ENCODE data around the gene ORAI1. TPM values are rescaled to one million over a fixed set of nuclear protein-coding genes. Genes with fewer than 3 reads are reported as not detected.

The ORAI1 gene
- total RNA-seq: 4.1 and 4.6 TPM in 2 replicates

DNA sequence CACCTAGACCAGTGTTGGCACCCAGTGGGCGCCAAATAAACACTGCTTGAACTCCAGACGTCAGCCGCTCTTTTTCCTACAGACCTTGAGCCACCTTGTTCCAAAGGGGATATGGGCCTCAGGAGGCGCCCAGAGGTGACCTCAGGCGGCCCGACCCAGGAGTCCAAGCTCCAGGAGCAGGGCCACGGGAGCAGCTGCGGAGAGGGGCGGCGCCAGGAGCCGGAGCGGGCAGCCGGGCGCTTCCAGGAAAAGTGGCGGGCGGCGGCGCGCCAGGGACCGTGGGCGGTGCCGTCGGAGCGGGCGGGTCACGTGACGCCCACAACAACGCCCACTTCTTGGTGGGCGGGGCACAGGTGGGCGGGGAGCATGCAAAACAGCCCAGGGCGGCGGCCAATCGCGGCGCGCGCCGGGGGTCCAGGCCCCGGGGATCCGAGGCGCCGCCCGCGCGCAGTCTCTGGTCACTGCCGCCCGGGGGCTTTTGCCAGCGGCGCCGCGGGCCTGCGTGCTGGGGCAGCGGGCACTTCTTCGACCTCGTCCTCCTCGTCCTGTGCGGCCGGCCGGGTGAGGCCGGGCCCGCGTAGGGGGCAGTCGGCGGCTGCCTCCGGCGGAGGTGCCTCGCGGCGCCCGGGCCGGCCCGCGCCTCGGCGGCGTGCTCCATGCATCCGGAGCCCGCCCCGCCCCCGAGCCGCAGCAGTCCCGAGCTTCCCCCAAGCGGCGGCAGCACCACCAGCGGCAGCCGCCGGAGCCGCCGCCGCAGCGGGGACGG lies at the start of gene ORAI1:
Gene ORAI1 (plus strand): TSS at position 444 of the 766 bp plus-strand sequence.

DNA sequence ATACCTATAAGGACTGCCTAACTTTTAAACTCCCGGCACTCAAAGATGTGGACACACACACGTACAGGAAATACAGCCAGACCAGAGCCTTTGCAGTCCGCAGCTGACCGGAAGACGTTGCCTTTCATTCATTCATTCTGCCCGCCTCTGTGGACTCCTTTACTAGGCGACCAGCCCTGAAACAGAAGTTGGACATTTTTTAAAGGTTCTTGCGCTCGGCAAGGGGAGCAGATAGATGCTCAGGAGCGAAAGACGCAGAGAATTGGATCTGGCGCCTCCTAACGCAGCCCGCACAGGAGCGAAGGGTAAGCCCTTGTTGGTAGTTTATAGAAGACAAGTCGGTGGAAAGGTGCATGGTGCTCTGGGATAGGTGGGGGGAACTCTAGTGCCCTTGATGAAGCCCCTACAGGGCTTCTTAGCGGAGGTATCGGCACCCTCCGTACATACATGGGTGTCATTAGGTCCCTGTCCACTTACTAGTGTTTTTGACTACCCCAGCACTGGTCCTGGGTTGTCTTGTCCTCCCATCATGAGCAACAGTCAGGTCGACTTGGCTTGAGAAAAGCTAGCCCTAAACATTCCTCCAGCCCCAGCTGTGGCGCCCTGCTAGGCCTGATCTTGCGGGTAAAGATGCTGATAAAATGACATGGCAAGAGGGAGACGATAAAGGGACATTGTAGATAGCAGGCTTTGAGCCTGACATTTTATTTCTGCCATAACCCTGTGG lies 45.2 kb upstream of the ORAI1 start, which contains the start of gene KDM2B:
Gene KDM2B (minus strand): TSS at position 65 of the 727 bp plus-strand sequence. CDS start 112 bp downstream, outside the sequence.

DNA sequence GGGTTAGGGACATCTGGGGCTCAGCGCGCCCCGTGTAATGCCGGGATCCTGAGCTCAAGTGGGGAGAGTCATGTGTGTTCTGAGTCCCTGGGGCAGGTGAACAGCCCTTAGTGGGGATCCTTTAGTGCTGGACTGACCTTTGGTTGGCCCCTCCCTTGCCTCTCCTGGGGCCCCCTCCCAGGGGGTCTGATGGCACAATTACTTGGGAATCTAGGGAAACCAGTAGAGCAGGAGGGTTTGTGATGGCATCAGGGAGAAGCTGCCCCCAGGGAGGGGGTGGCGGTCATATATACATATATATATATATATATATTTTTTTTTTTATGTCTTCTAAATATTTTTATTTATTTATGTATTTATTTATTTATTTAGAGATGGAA lies 43.2 kb downstream of the ORAI1 start, which contains the start of gene MORN3:
Gene MORN3 (minus strand): TSS at position 134 of the 380 bp plus-strand sequence. CDS start 171 bp downstream, outside the sequence.

Other genes with a start within 250 kb of the ORAI1 start
- gene RNF34, start 226.4 kb upstream of the ORAI1 start, total RNA-seq: 69.5 and 93.7 TPM in 2 replicates
- 16.9 and 22.2 TPM in 2 replicates for gene KDM2B, start 45.5 kb upstream of the ORAI1 start, total RNA-seq
- 0.57 and 0.65 TPM in 2 replicates for gene MORN3, start 43.1 kb downstream of the ORAI1 start, total RNA-seq
- gene TMEM120B, start 86.2 kb downstream of the ORAI1 start, total RNA-seq: 6.8 and 10.9 TPM in 2 replicates
- gene RHOF, start 167.2 kb downstream of the ORAI1 start, total RNA-seq: 4.3 and 4.4 TPM in 2 replicates
- gene SETD1B, start 177.5 kb downstream of the ORAI1 start, total RNA-seq: 1.7 and 2.3 TPM in 2 replicates
- gene HPD, start 232.3 kb downstream of the ORAI1 start, total RNA-seq: 2.2 and 11.9 TPM in 2 replicates